IPS-18c (cell line): Measurements from ENCODE around the gene MDGA2.
"Not testable (repeated sequence)": the region's sequence is repeated elsewhere in the genome, so short reads cannot be mapped to it uniquely, and the experiment has no call there.

ENCODE experiments used
- H3K4me3 ChIP-seq: 2 replicates; pipeline ENCODE4 v1.7.0; 2013; ENCODE audit warnings: low read depth, mild to moderate bottlenecking, low read length, moderate library complexity; ENCODE audit not compliant: insufficient read depth
- H3K9me3 ChIP-seq: one replicate; pipeline ENCODE4 v1.6.1; 2013; ENCODE audit warnings: mild to moderate bottlenecking, low read length, moderate library complexity; ENCODE audit not compliant: control insufficient read depth, insufficient read depth

MDGA2 gene

GRCh38 chr14:47009615-47010014, 665.8 kb downstream of the MDGA2 start:
- no peaks in the 10 kb centered on the region for H3K9me3 ChIP-seq
- no peak overlapping the region for H3K4me3 ChIP-seq

- Histone ChIP-seq H3K4me3 (no peak overlapping the region), H3K9me3 (no peaks in the 10 kb centered on the region)
These were observed 666.7 kb downstream of the MDGA2 start for GRCh38 chr14:47008732-47009131.

DNA sequence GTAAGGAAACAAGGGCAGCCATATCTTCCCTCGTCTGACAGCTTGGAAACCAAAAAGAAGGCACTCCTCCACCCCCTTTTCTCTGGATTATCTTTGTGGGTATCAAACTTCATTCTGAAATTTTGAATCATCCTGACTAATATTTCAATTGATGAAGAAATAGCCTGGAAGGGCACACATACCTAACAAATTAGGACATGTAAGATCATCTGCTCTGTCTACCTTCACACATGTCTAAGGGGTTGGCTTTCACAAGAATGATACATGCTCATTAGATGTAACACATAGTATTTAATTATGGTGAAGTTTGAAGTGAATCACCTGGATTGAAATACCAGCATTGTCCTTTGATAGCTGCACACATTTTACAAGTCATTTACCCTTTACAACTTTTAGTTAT, 675.7 kb downstream of the MDGA2 start:
- H3K4me3 ChIP-seq = no peak overlapping the region
- H3K9me3 ChIP-seq = no peaks in the 10 kb centered on the region

- Histone ChIP-seq H3K4me3 (no peak overlapping the region), H3K9me3 (no peaks in the 10 kb centered on the region)
These were observed 685.8 kb downstream of the MDGA2 start for GRCh38 chr14:46989566-46989965.

DNA sequence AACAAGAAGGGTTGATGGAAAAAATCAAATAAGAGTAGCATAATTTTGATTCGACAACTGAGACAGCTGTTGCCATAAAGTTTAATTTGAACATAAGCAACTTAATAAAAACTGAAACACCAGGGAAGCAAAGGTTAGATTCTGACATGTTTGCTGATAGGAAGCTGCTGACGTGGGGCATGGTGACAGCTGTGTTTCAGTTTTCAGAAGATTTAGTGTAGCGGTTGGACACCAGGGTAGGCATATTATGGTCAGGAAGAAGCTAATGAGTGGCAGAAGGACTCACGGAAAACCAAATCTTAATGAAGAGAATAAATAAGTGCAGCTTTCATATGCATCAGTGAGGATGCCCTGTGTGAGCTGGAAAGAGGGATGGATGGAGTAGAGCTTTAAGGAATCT, 687.1 kb downstream of the MDGA2 start:
- no peak overlapping the region for H3K4me3 ChIP-seq
- no peaks in the 10 kb centered on the region for H3K9me3 ChIP-seq

GRCh38 chr14:46985529-46986380, 689.6 kb downstream of the MDGA2 start:
- no peaks in the 10 kb centered on the region for H3K9me3 ChIP-seq
- no peak overlapping the region for H3K4me3 ChIP-seq

DNA sequence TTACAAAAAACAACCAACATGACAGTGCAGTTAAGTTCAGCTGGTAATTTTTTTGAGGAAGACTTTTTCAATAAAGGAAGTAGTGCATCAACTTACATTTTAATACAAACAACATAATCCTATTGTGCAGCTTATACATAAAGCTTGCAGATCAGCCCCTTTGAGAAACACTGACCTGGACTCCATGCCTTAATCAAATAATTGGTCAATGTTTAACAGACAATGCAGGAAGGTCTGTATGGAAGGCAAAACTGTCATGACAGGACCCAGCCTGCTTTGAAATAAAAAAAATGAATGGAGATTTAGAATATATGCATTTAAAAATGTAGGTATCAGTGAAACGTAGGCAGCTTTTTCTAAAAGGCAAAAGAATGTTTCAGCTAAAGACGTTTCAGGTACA, 702.1 kb downstream of the MDGA2 start:
- H3K9me3 ChIP-seq = no peaks in the 10 kb centered on the region

GRCh38 chr14:46964378-46964777, 711.0 kb downstream of the MDGA2 start:
- Histone ChIP-seq H3K4me3 (no peak overlapping the region), H3K9me3 (no peaks in the 10 kb centered on the region)

More for the DNA sequence above, 702.1 kb downstream of the MDGA2 start:
- no peak overlapping the region for H3K4me3 ChIP-seq

- Histone ChIP-seq H3K9me3 (no peaks in the 10 kb centered on the region), H3K4me3 (no peak overlapping the region)
These were observed 724.3 kb downstream of the MDGA2 start for GRCh38 chr14:46951103-46951502.

DNA sequence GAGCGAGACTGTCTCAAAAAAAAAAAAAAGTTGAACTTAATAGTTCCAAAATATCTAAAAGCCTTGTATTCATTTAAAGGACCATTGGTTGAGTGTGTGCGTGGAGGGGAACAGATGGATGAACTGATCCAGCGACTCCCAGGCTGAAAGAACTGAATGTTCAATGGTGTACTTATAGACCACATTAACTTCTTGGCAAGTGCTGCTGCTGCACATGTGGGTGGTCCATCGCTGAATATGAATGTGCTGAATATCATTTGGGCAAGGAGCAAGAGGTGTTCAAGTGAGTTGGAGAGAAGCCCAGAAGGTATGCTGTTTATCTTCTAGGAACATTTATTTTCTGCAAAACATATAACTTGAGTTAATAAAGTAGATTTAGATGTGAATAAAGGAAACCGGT, 734.8 kb downstream of the MDGA2 start:
- no peak overlapping the region for H3K4me3 ChIP-seq
- H3K9me3 ChIP-seq = no peaks in the 10 kb centered on the region

- H3K9me3 ChIP-seq = no peaks in the 10 kb centered on the region
- no peak overlapping the region for H3K4me3 ChIP-seq
These were observed 754.9 kb downstream of the MDGA2 start for GRCh38 chr14:46920542-46920941.

GRCh38 chr14:46915539-46915938, 759.9 kb downstream of the MDGA2 start:
- H3K4me3 ChIP-seq, H3K9me3 ChIP-seq: not testable (repeated sequence)

DNA sequence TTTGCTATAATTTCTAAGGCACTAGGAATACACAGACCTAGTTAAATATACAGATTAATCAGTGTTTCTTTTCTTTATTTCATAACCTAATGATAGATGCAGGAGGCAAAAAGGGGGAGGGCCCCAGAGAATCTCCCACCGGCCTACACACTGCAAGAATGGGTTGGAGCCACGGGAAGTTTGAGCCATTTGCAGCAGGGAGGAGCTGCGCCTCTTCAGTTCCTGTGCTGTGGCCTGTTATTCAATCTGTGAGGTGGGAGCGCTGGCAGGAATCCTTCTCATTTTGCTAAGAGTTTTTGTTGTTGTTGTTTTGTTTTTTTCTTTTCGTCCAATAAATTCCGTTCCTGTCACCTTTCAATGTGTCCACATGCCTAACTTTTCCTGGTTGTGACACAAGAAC, 772.6 kb downstream of the MDGA2 start:
- H3K4me3 ChIP-seq = no peak overlapping the region
- H3K9me3 ChIP-seq = no peaks in the 10 kb centered on the region

GRCh38 chr14:46894476-46894875, 780.9 kb downstream of the MDGA2 start:
- no peak overlapping the region for H3K4me3 ChIP-seq

GRCh38 chr14:46887144-46887543, 788.3 kb downstream of the MDGA2 start:
- no peak overlapping the region for H3K4me3 ChIP-seq
- H3K9me3 ChIP-seq = no peaks in the 10 kb centered on the region

More at GRCh38 chr14:46894476-46894875, 780.9 kb downstream of the MDGA2 start:
- no peaks in the 10 kb centered on the region for H3K9me3 ChIP-seq

- H3K4me3 ChIP-seq = no peak overlapping the region
These were observed 789.8 kb downstream of the MDGA2 start for GRCh38 chr14:46885566-46885965.

GRCh38 chr14:46861753-46862152, 813.7 kb downstream of the MDGA2 start:
- no peaks in the 10 kb centered on the region for H3K9me3 ChIP-seq
- H3K4me3 ChIP-seq = no peak overlapping the region

More at GRCh38 chr14:46885566-46885965, 789.8 kb downstream of the MDGA2 start:
- no peaks in the 10 kb centered on the region for H3K9me3 ChIP-seq

DNA sequence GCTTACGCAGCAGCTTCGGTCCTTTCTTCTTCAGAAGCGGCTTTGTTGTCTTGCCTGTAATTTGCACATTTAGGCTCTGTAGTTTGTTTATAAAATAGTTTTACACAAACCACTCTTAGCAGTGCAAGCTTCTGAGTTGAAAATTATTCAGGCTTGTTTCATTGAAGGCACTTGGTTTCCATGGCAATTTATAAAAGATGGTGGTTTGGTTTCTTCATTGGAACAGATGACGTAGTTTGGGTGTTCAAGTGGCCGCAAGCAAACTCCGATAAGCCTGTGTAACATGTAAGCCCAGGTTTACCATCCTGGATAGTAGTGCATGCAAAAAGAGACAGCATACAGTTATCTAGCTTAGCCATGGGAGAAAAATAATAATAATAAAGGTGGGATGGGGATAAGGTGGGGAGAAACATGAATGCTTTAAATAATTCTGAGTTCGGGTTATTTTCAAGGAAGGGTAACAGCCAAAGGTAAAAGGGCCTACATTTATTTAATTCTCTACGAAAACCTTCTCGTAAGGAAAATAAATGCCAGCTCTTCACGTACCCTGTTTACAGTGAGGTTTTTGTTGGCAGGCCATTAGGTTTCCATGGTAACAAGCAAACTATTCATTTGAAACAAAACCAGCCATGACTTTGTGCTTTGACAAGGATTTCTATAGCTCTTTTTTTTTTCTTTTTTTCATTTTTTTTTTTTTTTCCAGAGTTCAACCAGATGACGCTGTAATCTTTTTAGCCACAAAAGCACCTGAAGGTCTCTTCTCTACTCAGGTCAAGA, 834.3 kb downstream of the MDGA2 start:
- no peak overlapping the region for H3K4me3 ChIP-seq

More for the DNA sequence above, 834.3 kb downstream of the MDGA2 start:
- H3K9me3 ChIP-seq = no peaks in the 10 kb centered on the region
